SHP77 treated with DMSO at 0.1 percent for 48 hours (cell line): ENCODE results near the gene XRN1.

Experiments
- DNase-seq: peaks from one replicate; lab custom pipeline; 2025; lab: John Stamatoyannopoulos, UW

The XRN1 gene

GRCh38 chr3:142270407-142270806 is 177.4 kb downstream of the XRN1 start:
- DNase-seq = no peak

GRCh38 chr3:142269767-142270166 is 178.1 kb downstream of the XRN1 start:
- DNase-seq = no peak

- DNase-seq = no peak
These were observed 179.4 kb downstream of the XRN1 start for GRCh38 chr3:142268426-142268825.

GRCh38 chr3:142267269-142267668 is 180.6 kb downstream of the XRN1 start:
- DNase-seq = no peak

DNA sequence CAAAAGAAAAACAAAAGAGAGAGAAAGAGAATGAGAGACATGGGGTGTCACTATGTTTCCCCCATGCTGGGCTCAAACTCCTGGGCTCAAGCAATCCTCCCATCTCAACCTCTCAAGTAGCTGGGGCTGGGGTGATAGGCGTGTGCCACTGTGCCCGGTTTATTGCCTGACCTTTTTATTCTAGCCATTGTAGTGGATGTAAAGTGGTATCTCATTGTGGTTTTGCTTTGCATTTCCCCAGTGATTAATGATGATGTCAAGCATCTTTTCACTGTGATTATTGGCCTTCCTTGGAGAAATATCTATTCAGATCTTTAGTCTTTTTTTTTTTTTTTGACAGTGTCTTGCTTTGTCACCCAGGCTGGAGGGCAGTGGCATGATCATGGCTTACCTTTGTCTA is 184.7 kb downstream of the XRN1 start:
- DNase-seq = no peak

DNA sequence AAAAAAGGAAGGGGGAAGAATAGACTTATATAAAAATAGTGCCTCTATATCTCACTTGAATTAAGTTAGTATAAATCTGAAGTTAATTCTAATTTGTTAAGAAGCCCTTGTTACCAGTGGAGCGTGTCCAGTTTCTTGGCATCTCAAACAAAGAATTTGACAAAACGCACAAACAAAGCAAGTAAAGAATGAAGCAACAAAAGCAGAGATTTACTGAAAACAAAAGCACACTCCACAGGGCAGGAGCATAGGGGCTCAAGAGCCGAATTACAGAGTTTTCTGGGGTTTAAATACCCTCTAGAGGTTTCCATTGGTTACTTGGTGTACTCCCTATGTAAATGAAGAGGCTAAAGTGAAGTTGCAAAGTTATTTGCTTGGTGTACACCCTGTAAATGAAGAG is 188.5 kb downstream of the XRN1 start:
- no peak for DNase-seq

- DNase-seq = no peak
These were observed 191.0 kb downstream of the XRN1 start for GRCh38 chr3:142256712-142257333.
